ENCODE results near the gene BDH1. TPM values are rescaled to one million over a fixed set of nuclear protein-coding genes. Genes with fewer than 3 reads are reported as not detected.
"Not testable (repeated sequence)": the region's sequence is repeated elsewhere in the genome, so short reads cannot be mapped to it uniquely, and the experiment has no call there.

Gene BDH1
- total RNA-seq, 1 experiment from 2014 or later: 57.6 TPM

DNA sequence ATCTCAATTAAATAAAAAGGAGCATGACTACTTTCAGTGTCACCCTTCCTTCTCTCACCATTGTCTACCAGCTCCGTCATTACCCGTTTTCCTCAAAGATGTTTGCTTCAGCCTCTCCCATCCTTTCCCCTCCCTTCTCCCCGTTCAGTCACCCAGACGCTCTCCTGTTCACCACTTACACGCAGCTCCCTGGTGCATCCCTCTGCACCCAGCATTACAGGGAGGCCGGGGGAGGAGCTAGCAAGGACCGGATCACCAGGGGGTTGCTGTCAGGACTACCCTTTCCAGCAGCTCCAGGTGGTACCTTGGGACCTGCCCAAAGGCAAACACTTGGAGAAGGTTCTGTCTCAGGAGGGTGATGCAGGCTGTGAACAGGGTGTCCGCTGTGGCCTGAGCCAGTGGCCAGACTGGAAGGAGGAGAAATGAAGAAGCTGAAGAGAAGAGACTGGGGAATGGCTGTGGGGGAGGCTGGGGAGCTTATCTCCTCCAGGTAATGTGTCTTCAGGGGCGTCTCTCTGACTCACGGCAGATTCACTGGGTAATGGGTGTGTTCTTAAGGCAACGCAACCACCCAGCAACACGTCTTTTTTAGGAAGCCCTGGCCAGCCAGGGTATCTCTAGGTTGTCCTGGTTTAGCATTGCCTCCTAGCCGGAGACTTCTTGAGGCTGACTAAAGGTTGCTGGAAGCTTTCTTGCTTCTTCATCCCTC is 21.8 kb upstream of the BDH1 start:
- no peak for DNase-seq (ENCODE audit: low spot score)
- no peak overlapping the region for H3K27ac ChIP-seq (ENCODE audit: low read depth, low read length, poor library complexity, severe bottlenecking)
- no peaks in the 10 kb centered on the region for H3K36me3 ChIP-seq (ENCODE audit: insufficient read depth, low read length, poor library complexity, severe bottlenecking)
- ChIA-PET CTCF (no interaction called here), POLR2A (ENCODE audit: low non-redundant PET) (no interaction called here)
- TF ChIP-seq EZH2 (IDR thresholded peaks at IDR 0.05; ENCODE audit: borderline replicate concordance, low read depth, low read length, poor library complexity, severe bottlenecking): no peak
- TF ChIP-seq, protein P1, sequence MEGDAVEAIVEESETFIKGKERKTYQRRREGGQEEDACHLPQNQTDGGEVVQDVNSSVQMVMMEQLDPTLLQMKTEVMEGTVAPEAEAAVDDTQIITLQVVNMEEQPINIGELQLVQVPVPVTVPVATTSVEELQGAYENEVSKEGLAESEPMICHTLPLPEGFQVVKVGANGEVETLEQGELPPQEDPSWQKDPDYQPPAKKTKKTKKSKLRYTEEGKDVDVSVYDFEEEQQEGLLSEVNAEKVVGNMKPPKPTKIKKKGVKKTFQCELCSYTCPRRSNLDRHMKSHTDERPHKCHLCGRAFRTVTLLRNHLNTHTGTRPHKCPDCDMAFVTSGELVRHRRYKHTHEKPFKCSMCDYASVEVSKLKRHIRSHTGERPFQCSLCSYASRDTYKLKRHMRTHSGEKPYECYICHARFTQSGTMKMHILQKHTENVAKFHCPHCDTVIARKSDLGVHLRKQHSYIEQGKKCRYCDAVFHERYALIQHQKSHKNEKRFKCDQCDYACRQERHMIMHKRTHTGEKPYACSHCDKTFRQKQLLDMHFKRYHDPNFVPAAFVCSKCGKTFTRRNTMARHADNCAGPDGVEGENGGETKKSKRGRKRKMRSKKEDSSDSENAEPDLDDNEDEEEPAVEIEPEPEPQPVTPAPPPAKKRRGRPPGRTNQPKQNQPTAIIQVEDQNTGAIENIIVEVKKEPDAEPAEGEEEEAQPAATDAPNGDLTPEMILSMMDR (conservative IDR thresholded peaks at IDR 0.05; ENCODE audit: low read depth, low read length): no peak
- no peaks in the 10 kb centered on the region for H3K27me3 ChIP-seq (replicated peaks; ENCODE audit: insufficient read depth, low read depth, low read length, poor library complexity)
- H3K4me3 ChIP-seq (ENCODE audit: low read depth, low read length, poor library complexity, severe bottlenecking): no peak overlapping the region
- intact Hi-C loops (cut with micrococcal nuclease; ENCODE audit: unreplicated experiment): no loop called here
- BruUV-seq (replicated peaks): no TSS peak
- H3K4me1 ChIP-seq (ENCODE audit: insufficient read depth, low read length, poor library complexity, severe bottlenecking): no peaks in the 10 kb centered on the region
- no peaks in the 10 kb centered on the region for H3K9me3 ChIP-seq (ENCODE audit: low read depth, low read length, poor library complexity, severe bottlenecking)

DNA sequence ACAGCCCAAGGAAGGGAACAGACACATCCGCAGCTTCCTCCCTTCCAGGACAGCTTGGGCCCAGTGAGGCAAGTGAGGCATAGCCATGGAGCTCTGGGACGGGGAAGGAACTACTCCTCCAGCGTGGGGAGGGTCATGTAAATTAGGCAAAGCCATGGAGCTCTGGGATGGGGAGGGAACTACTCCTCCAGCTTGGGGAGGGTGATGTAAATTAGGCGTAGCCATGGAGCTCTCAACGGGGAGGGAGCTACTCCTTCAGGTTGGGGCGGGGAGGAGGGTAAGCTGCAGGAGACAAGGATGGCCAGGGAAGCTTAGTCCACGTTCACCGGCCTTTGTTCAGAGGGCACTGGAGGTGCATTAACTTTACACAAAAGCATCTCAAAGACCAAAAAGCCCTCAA is 21.1 kb upstream of the BDH1 start:
- no peaks in the 10 kb centered on the region for H3K9me3 ChIP-seq (ENCODE audit: low read depth, low read length, poor library complexity, severe bottlenecking)
- no peak for DNase-seq (ENCODE audit: low spot score)
- no peaks in the 10 kb centered on the region for H3K4me1 ChIP-seq (ENCODE audit: insufficient read depth, low read length, poor library complexity, severe bottlenecking)
- H3K27ac ChIP-seq (ENCODE audit: low read depth, low read length, poor library complexity, severe bottlenecking): no peak overlapping the region
- intact Hi-C loops (cut with micrococcal nuclease; ENCODE audit: unreplicated experiment): no loop called here
- no TSS peak for BruUV-seq (replicated peaks)
- no peak overlapping the region for H3K4me3 ChIP-seq (ENCODE audit: low read depth, low read length, poor library complexity, severe bottlenecking)
- H3K27me3 ChIP-seq (replicated peaks; ENCODE audit: insufficient read depth, low read depth, low read length, poor library complexity): no peaks in the 10 kb centered on the region
- no peaks in the 10 kb centered on the region for H3K36me3 ChIP-seq (ENCODE audit: insufficient read depth, low read length, poor library complexity, severe bottlenecking)
- TF ChIP-seq, protein P1 (conservative IDR thresholded peaks at IDR 0.05; ENCODE audit: low read depth, low read length): no peak
- no peak for TF ChIP-seq EZH2 (IDR thresholded peaks at IDR 0.05; ENCODE audit: borderline replicate concordance, low read depth, low read length, poor library complexity, severe bottlenecking)
- ChIA-PET POLR2A (ENCODE audit: low non-redundant PET) (no interaction called here), CTCF (no interaction called here)

DNA sequence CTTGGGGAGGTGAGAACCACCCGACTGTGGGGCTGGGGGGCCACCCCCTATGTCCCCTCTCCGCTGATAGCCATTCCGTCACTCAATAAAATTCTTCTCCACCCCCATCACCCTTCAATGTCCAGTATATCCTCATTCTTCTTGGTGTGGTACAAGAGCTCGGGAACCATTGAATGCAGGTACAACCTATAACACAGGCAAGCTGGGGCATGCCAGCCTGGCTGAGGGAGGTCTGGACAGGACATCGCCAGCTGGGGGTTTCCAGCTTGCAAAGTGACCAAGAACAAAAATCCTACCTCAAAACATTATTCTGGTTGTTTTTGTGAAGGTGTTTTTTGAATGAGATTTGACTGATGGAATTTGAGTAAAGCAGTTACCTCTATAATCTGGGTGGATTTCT is 19.6 kb upstream of the BDH1 start:
- no peaks in the 10 kb centered on the region for H3K36me3 ChIP-seq (ENCODE audit: insufficient read depth, low read length, poor library complexity, severe bottlenecking)
- no peak overlapping the region for H3K4me3 ChIP-seq (ENCODE audit: low read depth, low read length, poor library complexity, severe bottlenecking)
- H3K27me3 ChIP-seq (replicated peaks; ENCODE audit: insufficient read depth, low read depth, low read length, poor library complexity): no peaks in the 10 kb centered on the region
- H3K9me3 ChIP-seq (ENCODE audit: low read depth, low read length, poor library complexity, severe bottlenecking): no peaks in the 10 kb centered on the region
- TF ChIP-seq, protein P1 (conservative IDR thresholded peaks at IDR 0.05; ENCODE audit: low read depth, low read length): no peak
- no peak for TF ChIP-seq EZH2 (IDR thresholded peaks at IDR 0.05; ENCODE audit: borderline replicate concordance, low read depth, low read length, poor library complexity, severe bottlenecking)
- H3K4me1 ChIP-seq (ENCODE audit: insufficient read depth, low read length, poor library complexity, severe bottlenecking): no peaks in the 10 kb centered on the region
- no peak for DNase-seq (ENCODE audit: low spot score)
- ChIA-PET POLR2A (ENCODE audit: low non-redundant PET) (no interaction called here), CTCF (interaction anchor here (1.1 kb wide), 1 partner anchor 24 kb away, joined by 3 read pairs; no protein-coding TSS in a partner anchor)
- BruUV-seq (replicated peaks): no TSS peak
- H3K27ac ChIP-seq (ENCODE audit: low read depth, low read length, poor library complexity, severe bottlenecking): no peak overlapping the region
- intact Hi-C loops (cut with micrococcal nuclease; ENCODE audit: unreplicated experiment): no loop called here

DNA sequence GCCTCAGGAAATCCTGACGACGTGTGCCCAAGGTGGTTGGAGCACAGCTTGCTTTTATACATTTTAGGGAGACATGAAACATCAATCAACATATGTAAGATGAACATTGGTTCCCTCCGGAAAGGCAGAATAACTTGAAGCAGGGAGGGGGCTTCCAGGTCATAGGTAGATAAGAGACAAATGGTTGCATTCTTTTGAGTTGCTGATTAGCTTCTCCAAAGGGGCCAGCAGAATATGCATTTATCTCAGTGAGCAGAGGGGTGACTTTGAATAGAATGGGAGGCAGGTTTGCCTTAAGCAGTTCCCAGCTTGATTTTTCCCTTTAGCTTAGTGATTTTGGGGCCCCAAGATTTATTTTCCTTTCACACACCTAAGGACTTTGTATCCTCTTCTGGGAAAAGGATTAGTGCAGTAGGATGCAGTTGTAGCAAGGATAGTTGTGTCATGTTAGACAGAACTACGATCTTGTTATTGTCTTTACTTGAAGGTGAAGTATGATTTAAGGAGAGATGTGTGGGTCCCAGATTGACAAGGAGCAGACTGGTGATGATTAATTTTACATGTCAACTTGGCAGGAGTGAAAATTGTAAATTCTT is 18.7 kb upstream of the BDH1 start:
- DNase-seq (ENCODE audit: low spot score); POLR2A ChIA-PET (ENCODE audit: low non-redundant PET); BruUV-seq (replicated peaks): not testable (repeated sequence)

More for the DNA sequence above, 18.7 kb upstream of the BDH1 start:
- H3K4me3 ChIP-seq (ENCODE audit: low read depth, low read length, poor library complexity, severe bottlenecking); H3K27me3 ChIP-seq (replicated peaks; ENCODE audit: insufficient read depth, low read depth, low read length, poor library complexity); intact Hi-C loops (cut with micrococcal nuclease; ENCODE audit: unreplicated experiment); H3K9me3 ChIP-seq (ENCODE audit: low read depth, low read length, poor library complexity, severe bottlenecking); H3K4me1 ChIP-seq (ENCODE audit: insufficient read depth, low read length, poor library complexity, severe bottlenecking); H3K36me3 ChIP-seq (ENCODE audit: insufficient read depth, low read length, poor library complexity, severe bottlenecking); H3K27ac ChIP-seq (ENCODE audit: low read depth, low read length, poor library complexity, severe bottlenecking): not testable (repeated sequence)
- CTCF ChIA-PET: interaction anchor here (1.1 kb wide), 1 partner anchor 25 kb away, joined by 3 read pairs; no protein-coding TSS in a partner anchor

Data from A673 (cell line).